NCI-H2081 (cell line): ENCODE data around the gene MYO16.
"Not testable (repeated sequence)": the region's sequence is repeated elsewhere in the genome, so short reads cannot be mapped to it uniquely, and the experiment has no call there.

Experiments used
- DNase-seq, 2 experiments: peaks; one replicate each; lab custom pipeline; 2025; lab: John Stamatoyannopoulos, UW

The MYO16 gene

DNA sequence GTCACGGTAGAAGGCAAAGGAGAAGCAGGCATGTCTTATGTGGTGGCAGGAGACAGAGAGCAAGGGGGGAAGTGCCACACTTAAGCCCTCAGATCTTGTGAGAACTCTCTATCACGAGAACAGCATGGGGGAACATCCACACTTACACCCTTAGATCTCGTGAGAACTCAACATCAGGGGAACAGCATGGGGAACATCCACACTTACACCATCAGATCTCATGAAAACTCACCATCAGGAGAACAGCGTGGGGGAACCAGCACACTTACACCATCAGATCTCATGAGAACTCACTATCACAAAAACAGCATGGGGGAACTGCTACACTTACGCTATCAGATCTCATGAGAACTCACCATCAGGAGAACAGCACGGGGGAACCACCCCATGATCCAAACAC is 445.0 kb downstream of the MYO16 start:
- no peak for DNase-seq

- no peak for DNase-seq
Measured at GRCh38 chr13:109074853-109075252, 445.4 kb downstream of the MYO16 start.

GRCh38 chr13:109087916-109088623 is 458.7 kb downstream of the MYO16 start:
- peak in 1 of 2 experiments; percentile 1 for DNase-seq

DNA sequence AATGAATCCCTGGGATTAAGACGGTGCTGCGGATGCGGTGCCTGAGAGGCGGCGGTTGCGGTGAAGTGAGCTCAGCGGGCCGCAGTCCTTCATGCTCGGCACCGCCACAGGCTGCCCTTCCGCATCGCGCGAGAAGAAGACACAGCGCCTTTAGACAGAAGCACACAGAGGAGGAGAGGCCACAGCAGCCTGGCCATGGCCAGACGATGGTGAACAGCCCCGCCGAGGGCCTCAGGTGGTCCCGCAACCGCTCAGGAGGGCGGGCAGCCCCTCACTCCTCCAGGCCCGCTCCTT is 459.2 kb downstream of the MYO16 start:
- no peak for DNase-seq

- peak; percentile 8 to 65 for DNase-seq
Measured at GRCh38 chr13:109090796-109091195, 461.4 kb downstream of the MYO16 start.

DNA sequence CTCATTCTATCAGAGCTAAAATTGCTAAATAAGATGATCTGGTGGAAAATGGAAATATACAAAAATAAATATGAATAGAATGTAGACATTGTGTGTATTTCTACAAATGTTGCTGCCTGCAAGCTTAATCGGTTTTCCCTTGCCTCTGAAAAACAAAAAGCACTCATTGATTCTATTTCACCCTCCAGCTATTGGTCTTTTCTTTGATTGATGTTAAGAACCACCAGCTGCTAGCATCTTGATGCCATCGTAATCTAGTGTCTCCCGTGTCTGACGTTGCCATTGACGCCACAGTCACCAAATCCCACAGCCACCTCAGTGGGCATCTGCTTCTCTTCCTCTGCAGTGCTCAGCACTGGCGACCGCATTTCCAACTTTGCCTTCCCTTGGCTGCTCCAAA is 461.8 kb downstream of the MYO16 start:
- DNase-seq, result no peak

- DNase-seq, result not testable (repeated sequence)
Measured at GRCh38 chr13:109092186-109092585, 462.8 kb downstream of the MYO16 start.

DNA sequence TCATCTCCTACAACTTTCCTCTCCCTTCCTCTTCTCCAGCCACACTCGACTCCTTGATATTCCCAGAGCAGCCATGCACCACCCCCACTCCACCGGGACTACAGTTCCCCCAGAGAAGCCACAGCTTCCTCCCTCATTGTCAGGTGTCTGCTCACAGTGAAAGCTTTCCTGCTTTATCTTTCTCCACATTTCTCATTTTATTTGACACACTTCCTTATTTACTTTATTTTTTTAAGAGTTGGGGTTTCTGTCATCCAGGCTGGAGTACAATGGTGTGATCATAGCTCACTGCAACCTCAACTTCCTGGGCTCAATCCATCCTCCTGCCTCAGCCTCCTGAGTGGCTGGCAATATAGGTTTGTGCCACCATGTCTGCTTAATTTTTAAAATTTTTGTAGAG is 464.6 kb downstream of the MYO16 start:
- DNase-seq, result no peak

GRCh38 chr13:109095126-109095525 is 465.7 kb downstream of the MYO16 start:
- no peak for DNase-seq

DNA sequence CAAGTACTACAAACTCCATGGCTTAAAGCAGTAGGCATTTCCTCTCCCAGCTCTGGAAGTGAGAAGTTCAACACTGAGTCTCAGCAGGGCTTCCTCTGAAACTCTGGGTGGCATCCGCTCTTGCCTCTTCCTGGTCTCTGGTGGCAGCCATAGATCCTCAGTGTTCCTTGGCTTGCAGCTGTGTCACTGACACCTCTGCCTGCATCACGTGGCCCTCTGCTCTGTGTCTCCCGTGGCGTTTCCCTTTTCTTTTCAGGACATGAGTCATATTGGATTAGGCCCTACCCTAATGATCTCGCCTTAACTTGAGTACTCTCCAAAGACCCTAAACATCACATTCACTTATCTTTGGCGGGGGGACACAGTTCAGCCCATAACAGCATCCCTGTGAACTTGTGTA is 466.7 kb downstream of the MYO16 start:
- no peak for DNase-seq

- no peak for DNase-seq
Measured at GRCh38 chr13:109100705-109101304, 471.4 kb downstream of the MYO16 start.

- no peak for DNase-seq
Measured at GRCh38 chr13:109101550-109102144, 472.2 kb downstream of the MYO16 start.

DNA sequence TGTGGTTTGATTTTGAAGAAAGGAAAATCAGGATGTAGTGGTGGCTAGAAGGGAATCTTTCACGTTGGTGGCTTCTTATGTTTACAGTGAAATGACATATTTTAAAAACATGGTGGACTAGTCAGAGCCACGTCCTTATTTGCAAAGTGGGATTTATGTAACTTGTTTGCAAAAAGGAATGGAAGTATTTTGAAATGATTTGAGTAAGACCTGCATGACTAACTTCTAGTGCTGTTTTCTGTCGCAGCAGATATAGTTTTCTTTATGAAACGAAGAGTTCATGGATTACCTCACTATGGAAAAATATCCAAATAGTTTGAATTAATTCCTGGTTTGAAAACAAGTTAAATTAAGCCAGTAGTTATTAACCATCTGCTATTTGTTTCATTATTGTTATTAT is 476.5 kb downstream of the MYO16 start:
- no peak for DNase-seq

GRCh38 chr13:109110159-109110558 is 480.7 kb downstream of the MYO16 start:
- DNase-seq, result no peak

GRCh38 chr13:109111141-109111540 is 481.7 kb downstream of the MYO16 start:
- no peak for DNase-seq

GRCh38 chr13:109113427-109113826 is 484.0 kb downstream of the MYO16 start:
- no peak for DNase-seq

- DNase-seq, result no peak
Measured at GRCh38 chr13:109114162-109114561, 484.8 kb downstream of the MYO16 start.

GRCh38 chr13:109114991-109115390 is 485.6 kb downstream of the MYO16 start:
- no peak for DNase-seq

DNA sequence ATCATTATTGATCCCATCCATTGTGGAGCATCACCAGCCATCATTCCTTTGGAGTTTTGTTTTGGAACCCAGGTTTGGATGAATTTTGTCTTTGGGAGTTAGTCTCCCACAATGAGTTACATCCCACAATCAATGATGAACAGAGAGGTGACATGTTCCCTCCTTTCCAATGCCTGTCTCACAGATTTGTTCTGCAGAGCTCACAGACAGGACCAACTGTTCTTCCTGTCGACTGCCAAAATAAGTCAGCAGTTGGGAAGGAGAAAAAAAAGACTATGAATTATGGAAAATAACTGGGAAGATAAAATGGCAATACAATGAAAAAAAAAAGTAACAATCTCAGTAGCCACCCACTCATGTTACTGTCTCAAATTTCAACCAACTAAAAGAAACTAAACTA is 489.1 kb downstream of the MYO16 start:
- DNase-seq, result no peak

DNA sequence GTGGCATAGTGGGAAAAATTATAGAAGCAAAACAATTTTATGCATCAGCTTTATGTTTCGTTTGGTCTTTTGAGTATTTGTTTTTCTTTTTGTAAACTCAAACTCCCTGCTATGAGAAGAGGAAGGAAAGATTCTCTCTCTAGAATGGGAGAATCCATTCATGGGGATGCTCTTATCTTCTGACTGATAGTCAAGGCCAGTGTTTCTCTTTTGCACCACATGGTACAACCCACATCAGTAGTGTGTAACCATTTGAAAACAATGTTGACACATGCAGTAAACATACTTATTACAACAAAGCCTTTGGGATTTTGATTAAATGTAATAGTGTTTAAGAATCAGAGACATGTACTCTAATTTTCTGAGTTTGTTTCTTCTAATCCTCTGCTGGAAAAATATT is 490.5 kb downstream of the MYO16 start:
- no peak for DNase-seq

DNA sequence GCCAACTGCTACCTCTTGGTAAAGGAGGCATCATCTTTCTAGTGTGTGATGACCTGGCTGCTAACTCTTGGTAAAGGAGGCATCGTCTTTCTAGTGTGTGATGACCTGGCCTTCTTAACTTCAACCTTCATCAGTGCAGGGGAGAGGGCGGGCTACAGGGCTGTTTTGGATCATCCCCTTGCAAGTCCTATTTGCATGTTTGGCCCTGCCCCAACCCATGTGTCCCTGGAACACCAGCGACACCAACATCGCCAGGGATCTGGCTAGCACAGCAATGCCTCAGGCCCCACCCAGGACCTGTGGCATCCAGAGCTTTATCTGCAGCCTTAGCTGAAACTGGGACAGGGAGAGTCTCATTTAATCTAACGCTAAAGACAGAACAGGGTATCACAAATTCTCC is 492.4 kb downstream of the MYO16 start:
- no peak for DNase-seq

- DNase-seq, result no peak
Measured at GRCh38 chr13:109123971-109124370, 494.6 kb downstream of the MYO16 start.

DNA sequence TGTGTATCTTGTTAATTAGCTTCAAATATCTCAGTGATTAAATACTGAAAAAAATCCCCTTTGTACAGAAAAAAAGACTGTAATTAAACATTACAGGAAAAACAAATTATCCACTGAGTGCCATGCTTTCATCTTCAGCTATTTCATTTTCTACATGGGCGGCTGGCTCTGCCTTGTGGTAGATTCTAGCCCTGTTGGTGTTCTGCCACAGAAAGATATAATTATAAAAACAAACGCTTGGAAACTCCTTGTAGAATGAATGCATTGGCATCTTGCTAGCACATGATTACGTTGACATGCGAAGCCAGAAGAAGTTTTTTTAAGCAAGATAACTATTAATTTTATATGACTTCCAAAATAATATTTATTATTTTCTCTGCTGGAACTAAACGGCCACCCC is 496.8 kb downstream of the MYO16 start:
- no peak for DNase-seq
